CD14-positive monocyte (primary cell): ENCODE results near the gene AHNAK. TPM values are rescaled to one million over a fixed set of nuclear protein-coding genes. Genes with fewer than 3 reads are reported as not detected.
A peak's percentile ranks its signal among the peaks of the same experiment; 100 is the strongest.

ENCODE experiments used
- DNase-seq, 3 donors: peaks; one replicate each; pipeline ENCODE4 v3.0.0-alpha.2; 2011 to 2022
- H2AFZ ChIP-seq: 2 replicates; pipeline ENCODE4 v1.6.0; 2012; ENCODE audit warnings: mild to moderate bottlenecking, low read depth, low read length, inconsistent platforms; ENCODE audit not compliant: insufficient read depth, poor library complexity, severe bottlenecking
- H3K27ac ChIP-seq, 2 donors: 1 replicate in 1 of 2; 2 replicates in 1 of 2; pipeline ENCODE4 v1.5.1; 2012 to 2013; ENCODE audit warnings: low read length in 2 of 2, control low read depth in 1 of 2, inconsistent platforms in 1 of 2, low read depth in 1 of 2, mild to moderate bottlenecking in 1 of 2
- H3K27me3 ChIP-seq, 2 donors: one replicate each; pipeline versions ENCODE4 v1.6.0 to v1.6.1; 2011 to 2013; ENCODE audit warnings: low read length in 2 of 2; ENCODE audit not compliant: control insufficient read depth in 2 of 2, insufficient read depth in 2 of 2
- H3K36me3 ChIP-seq, 2 donors: replicated peaks in 1 of 2; 1 replicate in 1 of 2; 2 replicates in 1 of 2; pipeline versions ENCODE4 v1.5.1 to v1.6.1; 2012 to 2013; ENCODE audit warnings: low read length in 2 of 2, control low read depth in 1 of 2, inconsistent platforms in 1 of 2, mild to moderate bottlenecking in 1 of 2; ENCODE audit not compliant: insufficient read depth in 2 of 2, control insufficient read depth in 1 of 2
- H3K4me1 ChIP-seq, 2 donors: 1 replicate in 1 of 2; 2 replicates in 1 of 2; pipeline versions ENCODE4 v1.5.1 to v1.6.1; 2012 to 2013; ENCODE audit warnings: low read length in 2 of 2, control low read depth in 1 of 2, inconsistent platforms in 1 of 2, mild to moderate bottlenecking in 1 of 2, moderate library complexity in 1 of 2; ENCODE audit not compliant: insufficient read depth in 2 of 2, control insufficient read depth in 1 of 2
- H3K4me2 ChIP-seq: replicated peaks from 2 replicates; pipeline ENCODE3; 2012; ENCODE audit warnings: low read length, moderate library complexity, mild to moderate bottlenecking; ENCODE audit not compliant: poor library complexity, severe bottlenecking; ENCODE audit errors: extremely low read depth
- H3K4me3 ChIP-seq, 3 experiments: fragments of 200-600 bp in 1 of 3; sonication (generic) in 1 of 3; replicated peaks in 1 of 3; 1 replicate in 2 of 3; 2 replicates in 1 of 3; pipeline ENCODE4 v1.5.1; 2011 to 2013; ENCODE audit warnings: low read length in 3 of 3, mild to moderate bottlenecking in 3 of 3, control low read depth in 2 of 3, low read depth in 2 of 3, inconsistent platforms in 1 of 3, moderate library complexity in 1 of 3
- H3K79me2 ChIP-seq: 2 replicates; pipeline ENCODE4 v1.6.0; 2012; ENCODE audit warnings: mild to moderate bottlenecking, control low read depth, inconsistent platforms, low read length, moderate library complexity; ENCODE audit not compliant: insufficient read depth
- H3K9ac ChIP-seq: 2 replicates; pipeline ENCODE4 v1.6.0; 2017; ENCODE audit warnings: low read length, mild to moderate bottlenecking; ENCODE audit not compliant: insufficient read depth, poor library complexity, severe bottlenecking
- H3K9me3 ChIP-seq, 2 donors: replicated peaks in 1 of 2; 1 replicate in 1 of 2; 2 replicates in 1 of 2; pipeline versions ENCODE4 v1.5.1 to v1.6.1; 2012 to 2013; ENCODE audit warnings: low read length in 2 of 2, control low read depth in 1 of 2; ENCODE audit not compliant: control insufficient read depth in 1 of 2, insufficient read depth in 1 of 2
- H4K20me1 ChIP-seq: 2 replicates; pipeline ENCODE4 v1.6.0; 2012; ENCODE audit warnings: mild to moderate bottlenecking, low read length, control low read depth, moderate library complexity; ENCODE audit not compliant: insufficient read depth
- H3K27ac Mint-ChIP-seq, 7 donors: one replicate each; pipeline ENCODE4 v1.8.0; 2020; ENCODE audit warnings: mild to moderate bottlenecking in 7 of 7, mixed read lengths in 7 of 7, moderate library complexity in 6 of 7, inconsistent platforms in 2 of 7
- H3K27me3 Mint-ChIP-seq, 3 donors: one replicate each; pipeline ENCODE4 v1.8.0; 2021 to 2022; ENCODE audit warnings: low read depth in 3 of 3, mild to moderate bottlenecking in 3 of 3, mixed read lengths in 3 of 3, moderate library complexity in 3 of 3, inconsistent platforms in 1 of 3
- H3K36me3 Mint-ChIP-seq, 2 donors: one replicate each; pipeline ENCODE4 v1.8.0; 2020; ENCODE audit warnings: mixed read lengths in 2 of 2, inconsistent platforms in 1 of 2, mild to moderate bottlenecking in 1 of 2
- H3K4me1 Mint-ChIP-seq: one replicate; pipeline ENCODE4 v1.8.0; 2020; ENCODE audit warnings: mild to moderate bottlenecking, mixed read lengths
- H3K4me3 Mint-ChIP-seq, 2 donors: one replicate each; pipeline ENCODE4 v1.8.0; 2020; ENCODE audit warnings: mild to moderate bottlenecking in 2 of 2, mixed read lengths in 2 of 2, moderate library complexity in 1 of 2
- H3K9me3 Mint-ChIP-seq, 7 donors: one replicate each; pipeline ENCODE4 v1.8.0; 2020 to 2022; ENCODE audit warnings: mixed read lengths in 7 of 7, mild to moderate bottlenecking in 6 of 7, moderate library complexity in 6 of 7, inconsistent platforms in 2 of 7
- CTCF ChIP-seq: fragments of 200-600 bp; IDR thresholded peaks from one replicate; pipeline ENCODE4 v1.8.0; 2022; ENCODE audit warnings: antibody characterized with exemption, mild to moderate bottlenecking
- WGBS: methylation state at CpG from one replicate; pipeline ENCODE4 v1.1.5; 2013; ENCODE audit warnings: missing lambda C conversion rate; ENCODE audit not compliant: insufficient coverage; 5-methylcytosine and 5-hydroxymethylcytosine counted together
- intact Hi-C, 2 donors: fragments of 100-400 bp; cut with micrococcal nuclease; formaldehyde crosslinking; loops; one replicate each; pipeline versions ENCODE4 v1.15.0 to v1.15.1; 2023
- polyA plus RNA-seq, 3 donors: library from polyadenylated mRNA; depleted of rRNA in 1 of 3; unstranded in 2 of 3; stranded (reverse) in 1 of 3; fragments of 300-500 nt in 2 of 3; fragments of >200 nt in 1 of 3; fragmentation: Illumina TruSeq in 2 of 3; gene quantifications; 1 replicate in 2 of 3; 2 replicates in 1 of 3; pipeline ENCODE4 v1.2.3, GENCODE V29; 2012 to 2021

The AHNAK gene
- polyA plus RNA-seq, 3 donors: 80.0 to 201 (median 103) TPM

- Histone ChIP-seq H2AFZ (no peak overlapping the region), H3K36me3 (no peaks in the 10 kb centered on the region), H3K79me2 (no peaks in the 10 kb centered on the region), H3K9ac (no peak overlapping the region), H3K4me2 (peak overlapping the region; percentile 53), H3K27ac (peak overlapping the region; percentile 31 to 96), H3K27me3 (no peaks in the 10 kb centered on the region), H3K4me1 (peaks cover 86 to 94% of the 10 kb centered on the region in 2 donors), H4K20me1 (no peaks in the 10 kb centered on the region), H3K4me3 (peak overlapping the region in 1 of 3 experiments; percentile 31), H3K9me3 (no peaks in the 10 kb centered on the region)
- intact Hi-C loops: no loop called here
- no peak for TF ChIP-seq CTCF
- no peak for DNase-seq
- Mint-ChIP-seq H3K27me3 (no peaks in the 10 kb centered on the region), H3K4me3 (no peak overlapping the region), H3K36me3 (peaks cover 0 to 6% of the 10 kb centered on the region in 2 donors), H3K4me1 (peaks cover 80% of the 10 kb centered on the region), H3K27ac (peak overlapping the region in 5 of 7 donors; percentile 55 to 90 (median 62)), H3K9me3 (peaks cover 0 to 3% (median 0%) of the 10 kb centered on the region in 7 donors)
- 71% methylated on average over 5 of the region's 9 CpGs for WGBS
Measured at GRCh38 chr11:62432695-62433094, 113.9 kb downstream of the AHNAK start.

GRCh38 chr11:62431171-62431901, 115.3 kb downstream of the AHNAK start:
- no peaks in the 10 kb centered on the region for H3K36me3 ChIP-seq
- intact Hi-C loops: no loop called here
- peaks cover 0 to 3% (median 0%) of the 10 kb centered on the region in 7 donors for H3K9me3 Mint-ChIP-seq
- no peaks in the 10 kb centered on the region for H3K27me3 Mint-ChIP-seq
- peak overlapping the region; percentile 52 to 96 for H3K27ac ChIP-seq
- no peak for TF ChIP-seq CTCF
- peak overlapping the region; percentile 27 for H3K9ac ChIP-seq
- peak overlapping the region; percentile 73 to 98 (median 89) for H3K27ac Mint-ChIP-seq
- peaks cover 0 to 6% of the 10 kb centered on the region in 2 donors for H3K36me3 Mint-ChIP-seq
- H3K4me1 Mint-ChIP-seq: peaks cover 91% of the 10 kb centered on the region
- 50% methylated on average over 4 of the region's 11 CpGs for WGBS
- DNase-seq: no peak
- peak overlapping the region; percentile 50 for H3K4me2 ChIP-seq
- H3K79me2 ChIP-seq: peaks cover 4% of the 10 kb centered on the region
- peak overlapping the region; percentile 52 for H2AFZ ChIP-seq
- no peak overlapping the region for H3K4me3 Mint-ChIP-seq
- peaks cover 99 to 100% of the 10 kb centered on the region in 2 donors for H3K4me1 ChIP-seq
- no peaks in the 10 kb centered on the region for H3K9me3 ChIP-seq
- H3K27me3 ChIP-seq: no peaks in the 10 kb centered on the region
- peak overlapping the region in 1 of 3 experiments; percentile 60 for H3K4me3 ChIP-seq
- H4K20me1 ChIP-seq: no peaks in the 10 kb centered on the region
